Measurements from ENCODE around the gene CST9. TPM values are rescaled to one million over a fixed set of nuclear protein-coding genes. Genes with fewer than 3 reads are reported as not detected.

The CST9 gene
- total and polyA plus RNA-seq, 2 of the 13 experiments (the other 11 are each of a cell fraction or from before 2014, with no cell fraction given) = 0.07 TPM; not detected in 1

DNA sequence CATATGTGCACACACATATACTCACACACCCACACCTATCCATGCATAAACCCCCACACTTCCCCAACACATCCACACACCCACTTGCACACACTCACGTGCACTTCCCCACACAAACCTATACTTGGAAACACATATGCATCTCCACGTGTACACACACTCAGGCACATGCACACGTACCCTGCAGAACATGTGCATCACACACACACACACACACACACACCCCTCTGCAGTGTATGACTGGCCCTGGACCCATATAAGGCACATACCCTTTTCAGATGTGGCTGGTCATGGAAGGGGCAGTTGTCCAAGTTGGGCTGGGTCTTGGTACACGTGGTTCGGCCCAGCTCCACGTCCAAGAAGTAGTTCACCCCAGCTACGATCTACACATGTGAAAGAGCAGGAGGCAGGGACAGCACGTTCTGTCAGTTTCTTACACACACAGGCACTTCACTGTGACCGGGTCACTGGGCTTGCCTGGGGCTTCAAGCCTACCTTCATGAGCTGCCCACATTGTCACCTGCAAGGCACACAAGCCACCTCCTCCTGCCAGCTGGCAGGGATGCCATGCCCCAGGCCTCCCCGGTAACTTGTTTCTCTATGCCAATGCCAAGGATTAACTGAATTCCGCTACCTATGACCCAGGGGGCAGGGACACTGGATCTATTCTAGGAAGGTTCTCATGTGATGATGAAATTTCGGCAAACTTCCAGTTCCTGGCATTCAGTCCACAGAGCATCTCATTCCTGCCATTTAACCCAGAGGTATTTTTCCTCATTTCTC, 29.5 kb upstream of the CST9 start (continued):
- TF ChIP-seq, protein P1, sequence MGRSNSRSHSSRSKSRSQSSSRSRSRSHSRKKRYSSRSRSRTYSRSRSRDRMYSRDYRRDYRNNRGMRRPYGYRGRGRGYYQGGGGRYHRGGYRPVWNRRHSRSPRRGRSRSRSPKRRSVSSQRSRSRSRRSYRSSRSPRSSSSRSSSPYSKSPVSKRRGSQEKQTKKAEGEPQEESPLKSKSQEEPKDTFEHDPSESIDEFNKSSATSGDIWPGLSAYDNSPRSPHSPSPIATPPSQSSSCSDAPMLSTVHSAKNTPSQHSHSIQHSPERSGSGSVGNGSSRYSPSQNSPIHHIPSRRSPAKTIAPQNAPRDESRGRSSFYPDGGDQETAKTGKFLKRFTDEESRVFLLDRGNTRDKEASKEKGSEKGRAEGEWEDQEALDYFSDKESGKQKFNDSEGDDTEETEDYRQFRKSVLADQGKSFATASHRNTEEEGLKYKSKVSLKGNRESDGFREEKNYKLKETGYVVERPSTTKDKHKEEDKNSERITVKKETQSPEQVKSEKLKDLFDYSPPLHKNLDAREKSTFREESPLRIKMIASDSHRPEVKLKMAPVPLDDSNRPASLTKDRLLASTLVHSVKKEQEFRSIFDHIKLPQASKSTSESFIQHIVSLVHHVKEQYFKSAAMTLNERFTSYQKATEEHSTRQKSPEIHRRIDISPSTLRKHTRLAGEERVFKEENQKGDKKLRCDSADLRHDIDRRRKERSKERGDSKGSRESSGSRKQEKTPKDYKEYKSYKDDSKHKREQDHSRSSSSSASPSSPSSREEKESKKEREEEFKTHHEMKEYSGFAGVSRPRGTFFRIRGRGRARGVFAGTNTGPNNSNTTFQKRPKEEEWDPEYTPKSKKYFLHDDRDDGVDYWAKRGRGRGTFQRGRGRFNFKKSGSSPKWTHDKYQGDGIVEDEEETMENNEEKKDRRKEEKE (IDR thresholded peaks at IDR 0.05) = no peak
- no peak for TF ChIP-seq MBNL3 (CRISPR knock-in tag; conservative IDR thresholded peaks at IDR 0.05)
- no peak for TF ChIP-seq ZNF333 (CRISPR knock-in tag; IDR thresholded peaks at IDR 0.05; ENCODE audit: borderline replicate concordance)
- no peak for TF ChIP-seq ZNF432 (CRISPR knock-in tag; IDR thresholded peaks at IDR 0.05; ENCODE audit: borderline replicate concordance)
- no peak for TF ChIP-seq ZSCAN31 (CRISPR knock-in tag; IDR thresholded peaks at IDR 0.05; ENCODE audit: low read depth)
- TF ChIP-seq, protein P2, sequence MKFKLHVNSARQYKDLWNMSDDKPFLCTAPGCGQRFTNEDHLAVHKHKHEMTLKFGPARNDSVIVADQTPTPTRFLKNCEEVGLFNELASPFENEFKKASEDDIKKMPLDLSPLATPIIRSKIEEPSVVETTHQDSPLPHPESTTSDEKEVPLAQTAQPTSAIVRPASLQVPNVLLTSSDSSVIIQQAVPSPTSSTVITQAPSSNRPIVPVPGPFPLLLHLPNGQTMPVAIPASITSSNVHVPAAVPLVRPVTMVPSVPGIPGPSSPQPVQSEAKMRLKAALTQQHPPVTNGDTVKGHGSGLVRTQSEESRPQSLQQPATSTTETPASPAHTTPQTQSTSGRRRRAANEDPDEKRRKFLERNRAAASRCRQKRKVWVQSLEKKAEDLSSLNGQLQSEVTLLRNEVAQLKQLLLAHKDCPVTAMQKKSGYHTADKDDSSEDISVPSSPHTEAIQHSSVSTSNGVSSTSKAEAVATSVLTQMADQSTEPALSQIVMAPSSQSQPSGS (CRISPR knock-in tag; IDR thresholded peaks at IDR 0.05) = no peak
- TF ChIP-seq ZNF598 (CRISPR knock-in tag; IDR thresholded peaks at IDR 0.05; ENCODE audit: borderline replicate concordance) = no peak
- TF ChIP-seq, protein P3, sequence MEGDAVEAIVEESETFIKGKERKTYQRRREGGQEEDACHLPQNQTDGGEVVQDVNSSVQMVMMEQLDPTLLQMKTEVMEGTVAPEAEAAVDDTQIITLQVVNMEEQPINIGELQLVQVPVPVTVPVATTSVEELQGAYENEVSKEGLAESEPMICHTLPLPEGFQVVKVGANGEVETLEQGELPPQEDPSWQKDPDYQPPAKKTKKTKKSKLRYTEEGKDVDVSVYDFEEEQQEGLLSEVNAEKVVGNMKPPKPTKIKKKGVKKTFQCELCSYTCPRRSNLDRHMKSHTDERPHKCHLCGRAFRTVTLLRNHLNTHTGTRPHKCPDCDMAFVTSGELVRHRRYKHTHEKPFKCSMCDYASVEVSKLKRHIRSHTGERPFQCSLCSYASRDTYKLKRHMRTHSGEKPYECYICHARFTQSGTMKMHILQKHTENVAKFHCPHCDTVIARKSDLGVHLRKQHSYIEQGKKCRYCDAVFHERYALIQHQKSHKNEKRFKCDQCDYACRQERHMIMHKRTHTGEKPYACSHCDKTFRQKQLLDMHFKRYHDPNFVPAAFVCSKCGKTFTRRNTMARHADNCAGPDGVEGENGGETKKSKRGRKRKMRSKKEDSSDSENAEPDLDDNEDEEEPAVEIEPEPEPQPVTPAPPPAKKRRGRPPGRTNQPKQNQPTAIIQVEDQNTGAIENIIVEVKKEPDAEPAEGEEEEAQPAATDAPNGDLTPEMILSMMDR (CRISPR knock-in tag; IDR thresholded peaks at IDR 0.05) = no peak
- TF ChIP-seq, protein P4, sequence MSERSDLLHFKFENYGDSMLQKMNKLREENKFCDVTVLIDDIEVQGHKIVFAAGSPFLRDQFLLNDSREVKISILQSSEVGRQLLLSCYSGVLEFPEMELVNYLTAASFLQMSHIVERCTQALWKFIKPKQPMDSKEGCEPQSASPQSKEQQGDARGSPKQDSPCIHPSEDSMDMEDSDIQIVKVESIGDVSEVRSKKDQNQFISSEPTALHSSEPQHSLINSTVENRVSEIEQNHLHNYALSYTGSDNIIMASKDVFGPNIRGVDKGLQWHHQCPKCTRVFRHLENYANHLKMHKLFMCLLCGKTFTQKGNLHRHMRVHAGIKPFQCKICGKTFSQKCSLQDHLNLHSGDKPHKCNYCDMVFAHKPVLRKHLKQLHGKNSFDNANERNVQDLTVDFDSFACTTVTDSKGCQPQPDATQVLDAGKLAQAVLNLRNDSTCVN (CRISPR knock-in tag; IDR thresholded peaks at IDR 0.05; ENCODE audit: borderline replicate concordance) = no peak
- 0 out of 2 replicates have a peak, but pooled peaks have one; percentile 7 for TF ChIP-seq TARDBP (CRISPR knock-in tag; IDR thresholded peaks at IDR 0.05)
- no peak for TF ChIP-seq ZNF607 (CRISPR knock-in tag; IDR thresholded peaks at IDR 0.05; ENCODE audit: borderline replicate concordance)
- TF ChIP-seq ZNF558 (CRISPR knock-in tag; IDR thresholded peaks at IDR 0.05; ENCODE audit: borderline replicate concordance) = no peak
- no peak for TF ChIP-seq PCBP1 (IDR thresholded peaks at IDR 0.05; ENCODE audit: borderline replicate concordance, low read depth, low read length)
- TF ChIP-seq ZC3H13 (CRISPR knock-in tag; IDR thresholded peaks at IDR 0.05) = peak; percentile 90
- TF ChIP-seq EEA1 (CRISPR knock-in tag; IDR thresholded peaks at IDR 0.05; ENCODE audit: borderline replicate concordance) = no peak
- TF ChIP-seq ZNF343 (CRISPR knock-in tag; IDR thresholded peaks at IDR 0.05) = no peak
- no peak for TF ChIP-seq RFX5 (IDR thresholded peaks at IDR 0.05; ENCODE audit: low read depth, low read length)
- TF ChIP-seq ELF4 (CRISPR knock-in tag; IDR thresholded peaks at IDR 0.05; ENCODE audit: borderline replicate concordance) = no peak

Measured in HepG2 (cell line).